NCI-H2196 (cell line): Measurements from ENCODE around the gene SIX6.

Experiments
- DNase-seq: peaks from one replicate; lab custom pipeline; 2025; ENCODE audit not compliant: unreplicated experiment; lab: John Stamatoyannopoulos, UW

SIX6 gene

GRCh38 chr14:60512973-60513571 lies 4.1 kb downstream of the SIX6 start:
- DNase-seq: no peak

DNA sequence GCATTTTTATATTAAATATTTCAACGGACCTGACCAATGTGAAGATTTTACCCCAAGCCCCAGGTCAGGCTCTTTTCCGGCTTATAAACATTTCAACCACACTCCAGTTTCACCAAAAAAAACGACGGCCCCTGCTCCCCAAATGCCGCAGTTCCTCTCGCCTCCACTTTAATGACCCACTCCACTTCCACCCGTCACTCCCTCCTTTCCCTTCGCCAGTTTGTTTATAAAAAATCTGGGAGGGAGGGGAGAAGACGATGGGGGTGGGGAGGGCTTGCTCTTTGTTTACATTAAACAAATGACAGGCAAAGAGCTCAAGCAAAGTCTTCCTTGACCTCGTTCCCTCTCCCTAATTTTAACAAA lies 5.4 kb downstream of the SIX6 start:
- DNase-seq: peak; percentile 57

- DNase-seq: peak; percentile 57
Observed at GRCh38 chr14:60514741-60515491, 6.0 kb downstream of the SIX6 start.

GRCh38 chr14:60515511-60516289 lies 6.8 kb downstream of the SIX6 start:
- DNase-seq: no peak

- no peak for DNase-seq
Observed at GRCh38 chr14:60532442-60532841, 23.5 kb downstream of the SIX6 start.

DNA sequence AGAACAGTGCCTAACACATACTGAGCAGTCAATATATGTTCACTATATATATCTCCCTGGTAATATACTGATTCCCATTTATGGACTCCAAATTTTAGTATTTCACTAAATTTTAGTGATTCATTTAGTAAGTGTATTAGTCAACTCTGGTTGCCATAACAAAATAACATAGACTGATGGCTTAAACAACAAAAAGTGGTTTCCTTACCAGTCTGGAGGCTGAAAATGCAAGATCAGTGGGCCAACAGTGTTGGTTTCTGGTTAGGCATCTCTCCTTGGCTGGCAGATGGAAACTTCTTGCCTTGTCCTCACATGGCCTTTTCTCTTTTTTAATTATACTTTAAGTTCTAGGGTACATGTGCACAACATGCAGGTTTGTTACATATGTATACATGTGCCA lies 28.7 kb downstream of the SIX6 start:
- no peak for DNase-seq

- no peak for DNase-seq
Observed at GRCh38 chr14:60544659-60545058, 35.7 kb downstream of the SIX6 start.

- no peak for DNase-seq
Observed at GRCh38 chr14:60553808-60554207, 44.9 kb downstream of the SIX6 start.

DNA sequence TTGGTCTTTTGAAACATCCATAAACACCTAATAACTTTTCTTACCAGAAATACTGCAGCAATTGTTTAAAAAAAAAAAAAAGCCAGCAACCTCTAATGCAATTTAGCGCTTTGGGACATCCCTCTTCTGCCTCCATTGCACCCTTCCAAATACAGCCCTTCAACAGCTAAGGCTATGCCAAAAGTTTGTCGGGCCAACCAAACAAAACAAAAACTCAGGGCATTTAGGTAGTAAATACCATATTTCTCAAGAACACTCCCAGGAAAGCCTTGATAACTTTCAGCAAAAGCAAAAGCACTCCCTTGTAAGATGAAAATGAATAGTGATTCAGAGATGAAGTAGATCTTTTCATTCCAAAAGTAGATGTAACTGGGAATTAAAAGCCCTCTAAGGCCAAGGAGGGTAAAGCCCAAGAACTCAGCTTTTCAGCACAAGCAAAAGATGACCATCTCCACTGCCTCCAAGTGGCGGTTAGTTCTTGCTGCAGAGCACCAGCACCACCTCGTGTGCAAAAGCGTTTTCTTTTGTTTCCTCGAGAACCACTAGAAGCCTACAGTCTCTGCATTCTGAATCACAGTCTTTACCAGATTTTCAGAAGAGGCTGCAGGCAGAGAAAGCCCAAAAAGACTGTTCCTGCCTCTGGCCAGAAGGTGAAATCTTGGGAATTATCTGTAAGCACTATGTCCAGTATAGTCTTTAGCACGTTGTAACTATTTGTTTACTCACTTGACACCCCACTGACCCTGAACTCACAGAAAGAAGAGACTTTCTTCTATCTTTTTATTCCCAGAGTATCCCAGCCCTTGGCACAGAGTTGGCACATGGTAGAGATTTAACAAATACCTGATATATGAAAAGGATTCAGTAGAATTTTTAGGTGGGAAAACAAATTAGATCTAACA lies 53.1 kb downstream of the SIX6 start:
- DNase-seq: peak; percentile 80
